ENCODE results near the gene ZNF501. TPM values are rescaled to one million over a fixed set of nuclear protein-coding genes. Genes with fewer than 3 reads are reported as not detected.

The ZNF501 gene
- total and polyA plus RNA-seq, 2 experiments from 2014 or later, result 4.8 to 5.4 TPM

DNA sequence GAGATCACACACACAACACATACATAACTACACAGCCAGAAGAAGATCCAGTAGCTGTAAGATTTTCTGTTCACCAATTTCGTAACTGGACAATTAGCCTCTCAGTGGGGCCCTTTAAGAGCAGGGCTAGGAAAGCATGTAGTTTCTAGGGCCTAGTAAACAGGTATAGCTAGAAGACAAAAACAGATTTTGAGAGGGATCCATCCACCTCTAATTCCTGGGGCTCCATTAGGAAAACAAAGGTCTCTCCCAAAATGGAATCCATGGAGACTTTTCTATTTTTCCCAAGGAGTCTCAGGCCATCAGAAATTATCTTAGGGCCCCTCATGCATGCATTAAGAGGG, 42.6 kb downstream of the ZNF501 start:
- no peaks in the 10 kb centered on the region for H3K4me1 ChIP-seq (ENCODE audit: low read depth)
- TF ChIP-seq CTCF (IDR thresholded peaks at IDR 0.05; ENCODE audit: low read depth, low read length), result no peak
- H3K27me3 ChIP-seq, result no peaks in the 10 kb centered on the region
- H3K27ac ChIP-seq, result no peak overlapping the region
- no peak for DNase-seq (ENCODE audit: low read depth in 1 of 2, low spot score in 1 of 2)
- H3K9me3 ChIP-seq (ENCODE audit: low read depth), result peaks cover 4% of the 10 kb centered on the region
- no peaks in the 10 kb centered on the region for H3K36me3 ChIP-seq
- no peak overlapping the region for H3K4me3 ChIP-seq

DNA sequence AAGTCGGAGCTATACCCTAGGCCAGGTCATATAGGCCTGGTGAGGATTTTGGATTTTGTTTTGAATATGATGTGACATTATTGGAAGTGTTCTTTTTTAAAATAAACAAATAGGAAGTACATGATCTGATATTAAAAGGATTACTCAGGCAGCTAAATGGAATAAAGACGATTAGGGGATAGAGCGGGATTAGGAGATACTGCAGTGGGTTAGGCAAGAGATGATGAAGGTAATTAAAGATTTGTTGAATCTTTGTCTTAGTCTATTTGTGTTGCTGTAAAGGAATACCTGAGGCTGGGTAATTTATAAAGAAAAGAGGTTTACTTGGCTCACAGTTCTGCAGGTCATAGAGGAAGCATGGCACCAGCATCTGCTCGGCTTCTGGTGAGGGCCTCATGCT, 53.5 kb downstream of the ZNF501 start:
- Histone ChIP-seq H3K27me3 (no peaks in the 10 kb centered on the region), H3K4me1 (ENCODE audit: low read depth) (no peaks in the 10 kb centered on the region), H3K36me3 (no peaks in the 10 kb centered on the region), H3K27ac (no peak overlapping the region), H3K4me3 (no peak overlapping the region), H3K9me3 (ENCODE audit: low read depth) (no peaks in the 10 kb centered on the region)
- DNase-seq (ENCODE audit: low read depth in 1 of 2, low spot score in 1 of 2), result no peak
- TF ChIP-seq CTCF (IDR thresholded peaks at IDR 0.05; ENCODE audit: low read depth, low read length), result no peak

Other genes starting within 250 kb of the ZNF501 start
- 24.9 and 27.4 TPM in 2 replicates for gene ZKSCAN7, start 174.4 kb upstream of the ZNF501 start, total RNA-seq
- gene ZKSCAN7, start 174.4 kb upstream of the ZNF501 start, polyA plus RNA-seq, result 13.4 and 14.0 TPM in 2 replicates
- gene ZNF660, start 144.7 kb upstream of the ZNF501 start, total RNA-seq, result 5.8 and 7.1 TPM in 2 replicates
- 5.5 and 5.6 TPM in 2 replicates for gene ZNF660, start 144.7 kb upstream of the ZNF501 start, polyA plus RNA-seq
- 22.3 and 52.5 TPM in 2 replicates for gene ZNF197, start 104.6 kb upstream of the ZNF501 start, total RNA-seq
- 13.0 and 35.0 TPM in 2 replicates for gene ZNF197, start 104.6 kb upstream of the ZNF501 start, polyA plus RNA-seq
- 10.6 and 14.7 TPM in 2 replicates for gene ZNF35, start 80.9 kb upstream of the ZNF501 start, total RNA-seq
- 8.6 and 8.9 TPM in 2 replicates for gene ZNF35, start 80.9 kb upstream of the ZNF501 start, polyA plus RNA-seq
- 1.1 and 2.0 TPM in 2 replicates for gene ZNF502, start 17.0 kb upstream of the ZNF501 start, total RNA-seq
- 1.9 and 2.9 TPM in 2 replicates for gene ZNF502, start 17.0 kb upstream of the ZNF501 start, polyA plus RNA-seq
- gene KIAA1143, start 32.0 kb downstream of the ZNF501 start, total RNA-seq, result 30.4 and 33.7 TPM in 2 replicates
- gene KIAA1143, start 32.0 kb downstream of the ZNF501 start, polyA plus RNA-seq, result 20.9 and 24.2 TPM in 2 replicates
- gene KIF15, start 32.2 kb downstream of the ZNF501 start, total RNA-seq, result 1.4 and 6.4 TPM in 2 replicates
- 2.7 and 3.0 TPM in 2 replicates for gene KIF15, start 32.2 kb downstream of the ZNF501 start, polyA plus RNA-seq
- gene TMEM42, start 132.3 kb downstream of the ZNF501 start, total RNA-seq, result 25.5 and 27.3 TPM in 2 replicates
- 38.8 and 39.6 TPM in 2 replicates for gene TMEM42, start 132.3 kb downstream of the ZNF501 start, polyA plus RNA-seq
- gene TGM4, start 145.0 kb downstream of the ZNF501 start, total RNA-seq, result not detected in 2 replicates
- gene TGM4, start 145.0 kb downstream of the ZNF501 start, polyA plus RNA-seq, result 0.84 TPM in 1 of 2 replicates, not detected in the other
- gene ZDHHC3, start 246.5 kb downstream of the ZNF501 start, total RNA-seq, result 50.2 and 60.3 TPM in 2 replicates
- 43.8 and 47.8 TPM in 2 replicates for gene ZDHHC3, start 246.5 kb downstream of the ZNF501 start, polyA plus RNA-seq
- gene EXOSC7, start 246.6 kb downstream of the ZNF501 start, total RNA-seq, result 47.7 and 61.1 TPM in 2 replicates
- gene EXOSC7, start 246.6 kb downstream of the ZNF501 start, polyA plus RNA-seq, result 66.9 and 70.4 TPM in 2 replicates